A549 (cell line): Measurements from ENCODE around the gene GNAT2.
A peak's percentile ranks its signal among the peaks of the same experiment; 100 is the strongest.

Source experiments
- CEBPB ChIP-seq, 2 experiments: fragments of >200 bp in 1 of 2; sonication (Bioruptor Twin) in 1 of 2; formaldehyde crosslinking in 1 of 2; IDR thresholded peaks; 2 replicates each; pipeline ENCODE4 v1.6.1; 2012 to 2016
- CHD2 ChIP-seq: fragments of 150-350 bp; IDR thresholded peaks from 2 replicates; pipeline ENCODE4 v1.6.1; 2014; ENCODE audit warnings: low read length; ENCODE audit not compliant: partially characterized antibody
- EP300 ChIP-seq, 2 experiments: fragments of >200 bp; sonication (Bioruptor Twin); formaldehyde crosslinking; IDR thresholded peaks; 2 replicates in 1 of 2; 3 replicates in 1 of 2; pipeline ENCODE4 v1.6.1; 2016 to 2017
- HDAC2 ChIP-seq: fragments of 200-600 bp; sonication (generic); IDR thresholded peaks from 2 replicates; pipeline ENCODE4 v1.6.1; 2016
- JUN ChIP-seq, 2 experiments: fragments of >200 bp; sonication (Bioruptor Twin); formaldehyde crosslinking; IDR thresholded peaks; 2 replicates in 1 of 2; 3 replicates in 1 of 2; pipeline ENCODE4 v1.6.1; 2016 to 2017
- POLR2A ChIP-seq: IDR thresholded peaks from 2 replicates; pipeline ENCODE4 v1.6.1; 2012; ENCODE audit warnings: mild to moderate bottlenecking, low read length
- USF2 ChIP-seq: fragments of 450-650 bp; IDR thresholded peaks from 2 replicates; pipeline ENCODE4 v1.6.1; 2014; ENCODE audit warnings: antibody characterized with exemption
- TF ChIP-seq, protein P1 (sequence below): fragments of >200 bp; sonication (Bioruptor Twin); formaldehyde crosslinking; IDR thresholded peaks from 3 replicates; pipeline ENCODE4 v1.5.1; 2016

GRCh38 chr1:109630081-109630897 is 10.9 kb upstream of the GNAT2 start:
- TF ChIP-seq CEBPB (IDR thresholded peaks at IDR 0.05) (no peak), POLR2A (no peak), USF2 (no peak), EP300 (IDR thresholded peaks at IDR 0.05) (no peak), CHD2 (no peak), JUN (IDR thresholded peaks at IDR 0.05) (no peak), HDAC2 (no peak)
- TF ChIP-seq, protein P1, sequence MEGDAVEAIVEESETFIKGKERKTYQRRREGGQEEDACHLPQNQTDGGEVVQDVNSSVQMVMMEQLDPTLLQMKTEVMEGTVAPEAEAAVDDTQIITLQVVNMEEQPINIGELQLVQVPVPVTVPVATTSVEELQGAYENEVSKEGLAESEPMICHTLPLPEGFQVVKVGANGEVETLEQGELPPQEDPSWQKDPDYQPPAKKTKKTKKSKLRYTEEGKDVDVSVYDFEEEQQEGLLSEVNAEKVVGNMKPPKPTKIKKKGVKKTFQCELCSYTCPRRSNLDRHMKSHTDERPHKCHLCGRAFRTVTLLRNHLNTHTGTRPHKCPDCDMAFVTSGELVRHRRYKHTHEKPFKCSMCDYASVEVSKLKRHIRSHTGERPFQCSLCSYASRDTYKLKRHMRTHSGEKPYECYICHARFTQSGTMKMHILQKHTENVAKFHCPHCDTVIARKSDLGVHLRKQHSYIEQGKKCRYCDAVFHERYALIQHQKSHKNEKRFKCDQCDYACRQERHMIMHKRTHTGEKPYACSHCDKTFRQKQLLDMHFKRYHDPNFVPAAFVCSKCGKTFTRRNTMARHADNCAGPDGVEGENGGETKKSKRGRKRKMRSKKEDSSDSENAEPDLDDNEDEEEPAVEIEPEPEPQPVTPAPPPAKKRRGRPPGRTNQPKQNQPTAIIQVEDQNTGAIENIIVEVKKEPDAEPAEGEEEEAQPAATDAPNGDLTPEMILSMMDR, result peak; percentile 31; the same call in 1 of the 3 replicates
